RWPE2 (cell line): ENCODE results near the gene TRIL.

Source experiments
- ATAC-seq: fragments of 200-7000 bp; cut with Tn5 transposase; 3 replicates; pipeline ENCODE4 v1.9.1; 2021; ENCODE audit warnings: low read depth
- DNase-seq: peaks from one replicate; pipeline ENCODE4 v3.0.0-alpha.2; 2020; ENCODE audit warnings: low spot score
- H3K27ac ChIP-seq: fragments of 450-650 bp; 2 replicates; pipeline ENCODE4 v1.5.1; 2017; ENCODE audit warnings: mild to moderate bottlenecking; ENCODE audit not compliant: poor library complexity, severe bottlenecking
- H3K27me3 ChIP-seq: fragments of 250-450 bp; sonication (Bioruptor Pico); 2 replicates; pipeline ENCODE4 v1.5.1; 2021; ENCODE audit warnings: mild to moderate bottlenecking, moderate library complexity; ENCODE audit not compliant: insufficient read depth, poor library complexity, severe bottlenecking
- H3K36me3 ChIP-seq: fragments of 250-450 bp; sonication (Bioruptor Pico); 2 replicates; pipeline ENCODE4 v1.5.1; 2020; ENCODE audit warnings: low read depth, mild to moderate bottlenecking, moderate library complexity
- H3K4me1 ChIP-seq: fragments of 250-450 bp; sonication (Bioruptor Pico); 2 replicates; pipeline ENCODE4 v1.5.1; 2021; ENCODE audit warnings: mild to moderate bottlenecking, moderate library complexity; ENCODE audit not compliant: insufficient read depth, poor library complexity, severe bottlenecking
- H3K4me3 ChIP-seq: fragments of 250-450 bp; sonication (Bioruptor Pico); 2 replicates; pipeline ENCODE4 v1.5.1; 2021; ENCODE audit warnings: mild to moderate bottlenecking, moderate library complexity; ENCODE audit not compliant: severe bottlenecking
- H3K9me3 ChIP-seq: fragments of 250-450 bp; sonication (Bioruptor Pico); 2 replicates; pipeline ENCODE4 v1.5.1; 2021; ENCODE audit warnings: mild to moderate bottlenecking, moderate library complexity; ENCODE audit not compliant: severe bottlenecking
- TF ChIP-seq, protein P1 (sequence below): fragments of 450-650 bp; IDR thresholded peaks from one replicate; pipeline ENCODE4 v1.5.1; 2017; ENCODE audit warnings: mild to moderate bottlenecking, moderate library complexity; ENCODE audit not compliant: poor library complexity, severe bottlenecking

Gene TRIL

DNA sequence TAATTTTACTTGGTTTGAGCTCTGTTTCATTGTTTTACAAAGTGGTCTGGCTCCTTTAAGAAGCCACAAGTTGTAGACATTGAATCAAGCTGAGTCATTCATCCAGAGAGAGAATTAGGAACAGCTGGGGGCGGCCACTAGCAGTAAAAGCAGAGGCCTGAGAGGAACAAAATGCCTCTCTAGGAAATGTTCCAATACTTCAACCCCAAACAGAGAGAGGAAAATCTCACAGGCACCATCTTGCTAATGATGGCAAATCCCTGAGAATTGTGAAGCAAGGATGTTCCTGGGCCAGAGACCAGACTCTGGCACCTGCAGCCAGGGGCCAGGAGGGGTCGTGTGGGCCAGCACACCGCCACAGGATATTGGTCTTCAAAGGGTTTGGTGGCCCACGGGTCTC lies 26.5 kb upstream of the TRIL start:
- Histone ChIP-seq H3K27ac (peak overlapping the region; percentile 36), H3K9me3 (no peaks in the 10 kb centered on the region), H3K4me3 (no peak overlapping the region), H3K27me3 (no peaks in the 10 kb centered on the region), H3K4me1 (peaks cover 25% of the 10 kb centered on the region), H3K36me3 (no peaks in the 10 kb centered on the region)
- no peak for DNase-seq
- TF ChIP-seq, protein P1, sequence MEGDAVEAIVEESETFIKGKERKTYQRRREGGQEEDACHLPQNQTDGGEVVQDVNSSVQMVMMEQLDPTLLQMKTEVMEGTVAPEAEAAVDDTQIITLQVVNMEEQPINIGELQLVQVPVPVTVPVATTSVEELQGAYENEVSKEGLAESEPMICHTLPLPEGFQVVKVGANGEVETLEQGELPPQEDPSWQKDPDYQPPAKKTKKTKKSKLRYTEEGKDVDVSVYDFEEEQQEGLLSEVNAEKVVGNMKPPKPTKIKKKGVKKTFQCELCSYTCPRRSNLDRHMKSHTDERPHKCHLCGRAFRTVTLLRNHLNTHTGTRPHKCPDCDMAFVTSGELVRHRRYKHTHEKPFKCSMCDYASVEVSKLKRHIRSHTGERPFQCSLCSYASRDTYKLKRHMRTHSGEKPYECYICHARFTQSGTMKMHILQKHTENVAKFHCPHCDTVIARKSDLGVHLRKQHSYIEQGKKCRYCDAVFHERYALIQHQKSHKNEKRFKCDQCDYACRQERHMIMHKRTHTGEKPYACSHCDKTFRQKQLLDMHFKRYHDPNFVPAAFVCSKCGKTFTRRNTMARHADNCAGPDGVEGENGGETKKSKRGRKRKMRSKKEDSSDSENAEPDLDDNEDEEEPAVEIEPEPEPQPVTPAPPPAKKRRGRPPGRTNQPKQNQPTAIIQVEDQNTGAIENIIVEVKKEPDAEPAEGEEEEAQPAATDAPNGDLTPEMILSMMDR, result no peak
- peak; percentile 89 for ATAC-seq

- Histone ChIP-seq H3K36me3 (no peaks in the 10 kb centered on the region), H3K4me1 (peaks cover 23% of the 10 kb centered on the region), H3K27ac (peak overlapping the region; percentile 36), H3K4me3 (no peak overlapping the region), H3K9me3 (no peaks in the 10 kb centered on the region), H3K27me3 (no peaks in the 10 kb centered on the region)
- ATAC-seq (no peak), DNase-seq (no peak)
- TF ChIP-seq, protein P1, result no peak
These were observed 26.1 kb upstream of the TRIL start for GRCh38 chr7:28984217-28984616.

- Histone ChIP-seq H3K4me3 (no peak overlapping the region), H3K36me3 (no peaks in the 10 kb centered on the region), H3K27me3 (no peaks in the 10 kb centered on the region), H3K27ac (no peak overlapping the region), H3K4me1 (peaks cover 17% of the 10 kb centered on the region), H3K9me3 (no peaks in the 10 kb centered on the region)
- TF ChIP-seq, protein P1, result no peak
- ATAC-seq, result no peak
- DNase-seq, result no peak
These were observed 25.5 kb upstream of the TRIL start for GRCh38 chr7:28983396-28984190.

DNA sequence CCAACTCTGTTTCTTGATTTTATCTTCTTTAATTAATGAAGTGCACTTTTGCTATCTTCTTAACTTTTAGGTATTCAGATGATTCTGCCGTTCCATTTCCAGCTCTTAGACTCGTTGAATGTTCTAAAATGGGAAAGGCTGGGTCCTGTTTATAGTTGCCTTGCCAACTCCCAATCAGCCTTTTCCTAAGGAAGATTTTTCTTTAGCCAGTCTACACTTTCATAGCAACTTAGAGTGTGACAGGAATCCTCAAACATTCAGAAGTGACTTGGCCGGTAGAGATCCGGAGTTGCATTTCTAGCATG lies 23.0 kb upstream of the TRIL start:
- Histone ChIP-seq H3K36me3 (no peaks in the 10 kb centered on the region), H3K4me1 (peaks cover 11% of the 10 kb centered on the region), H3K27ac (no peak overlapping the region), H3K4me3 (no peak overlapping the region), H3K9me3 (no peaks in the 10 kb centered on the region), H3K27me3 (no peaks in the 10 kb centered on the region)
- TF ChIP-seq, protein P1, result no peak
- DNase-seq, result no peak
- no peak for ATAC-seq

DNA sequence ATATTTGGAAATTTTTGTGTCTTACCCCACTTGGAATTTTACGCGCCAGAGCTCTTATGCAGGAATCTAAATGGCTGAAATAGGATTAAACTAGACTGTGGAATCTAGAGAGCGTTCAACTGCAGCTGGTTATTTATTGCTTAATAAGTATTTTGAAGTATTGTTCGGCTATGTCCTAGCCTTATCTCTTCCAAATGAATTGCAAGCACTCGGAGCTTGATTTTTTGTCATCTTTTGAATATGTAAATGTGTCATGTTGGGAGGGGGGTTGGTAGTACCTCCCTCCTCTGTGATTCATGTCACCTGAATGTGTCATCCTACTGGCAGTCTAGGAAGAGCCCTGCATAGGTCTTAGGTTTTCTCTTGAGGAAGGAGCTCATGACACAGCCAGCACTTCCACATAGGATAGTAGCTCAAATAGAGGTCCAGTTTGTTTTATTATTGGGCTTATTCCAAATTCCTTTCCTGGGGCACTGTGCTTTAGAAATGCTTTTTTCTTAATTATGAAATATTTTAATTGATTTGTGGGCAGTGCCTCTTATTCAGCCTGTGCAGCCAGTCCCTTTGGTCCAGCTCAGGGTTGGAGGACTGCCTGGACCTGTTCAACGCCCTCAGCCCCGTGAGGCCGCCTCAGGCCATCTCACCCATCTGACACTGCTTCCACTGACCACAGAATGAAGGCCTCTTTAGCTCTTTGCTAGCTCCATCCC lies 22.5 kb upstream of the TRIL start:
- DNase-seq (no peak), ATAC-seq (peak; percentile 55; the same call in 1 of the 3 replicates)
- TF ChIP-seq, protein P1, result no peak
- H3K36me3 ChIP-seq, result no peaks in the 10 kb centered on the region
- no peaks in the 10 kb centered on the region for H3K27me3 ChIP-seq
- peaks cover 11% of the 10 kb centered on the region for H3K4me1 ChIP-seq
- no peaks in the 10 kb centered on the region for H3K9me3 ChIP-seq
- H3K27ac ChIP-seq, result no peak overlapping the region
- H3K4me3 ChIP-seq, result no peak overlapping the region
